Measurements from ENCODE around the gene TRIM41.
"Not testable (repeated sequence)": the region's sequence is repeated elsewhere in the genome, so short reads cannot be mapped to it uniquely, and the experiment has no call there.

Gene TRIM41

DNA sequence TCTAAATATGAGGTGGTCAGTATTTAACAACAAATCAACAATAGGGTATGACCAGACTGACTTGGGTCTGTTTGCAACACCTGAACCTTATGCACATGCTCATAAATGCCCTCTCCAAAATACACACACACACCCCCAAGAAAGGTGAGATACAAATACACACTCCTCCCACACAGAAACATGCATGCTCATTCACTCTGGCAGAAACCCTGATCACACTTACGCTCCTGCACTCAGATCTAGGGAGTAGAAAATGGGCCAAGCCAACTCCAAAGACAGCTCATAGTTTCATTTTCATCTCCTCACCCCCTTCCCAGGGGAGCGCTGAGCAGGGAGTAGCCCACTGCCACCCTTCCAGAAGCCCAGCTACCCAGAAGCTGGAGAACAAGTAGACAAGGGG lies 29.4 kb upstream of the TRIM41 start:
- no peak for DNase-seq

DNA sequence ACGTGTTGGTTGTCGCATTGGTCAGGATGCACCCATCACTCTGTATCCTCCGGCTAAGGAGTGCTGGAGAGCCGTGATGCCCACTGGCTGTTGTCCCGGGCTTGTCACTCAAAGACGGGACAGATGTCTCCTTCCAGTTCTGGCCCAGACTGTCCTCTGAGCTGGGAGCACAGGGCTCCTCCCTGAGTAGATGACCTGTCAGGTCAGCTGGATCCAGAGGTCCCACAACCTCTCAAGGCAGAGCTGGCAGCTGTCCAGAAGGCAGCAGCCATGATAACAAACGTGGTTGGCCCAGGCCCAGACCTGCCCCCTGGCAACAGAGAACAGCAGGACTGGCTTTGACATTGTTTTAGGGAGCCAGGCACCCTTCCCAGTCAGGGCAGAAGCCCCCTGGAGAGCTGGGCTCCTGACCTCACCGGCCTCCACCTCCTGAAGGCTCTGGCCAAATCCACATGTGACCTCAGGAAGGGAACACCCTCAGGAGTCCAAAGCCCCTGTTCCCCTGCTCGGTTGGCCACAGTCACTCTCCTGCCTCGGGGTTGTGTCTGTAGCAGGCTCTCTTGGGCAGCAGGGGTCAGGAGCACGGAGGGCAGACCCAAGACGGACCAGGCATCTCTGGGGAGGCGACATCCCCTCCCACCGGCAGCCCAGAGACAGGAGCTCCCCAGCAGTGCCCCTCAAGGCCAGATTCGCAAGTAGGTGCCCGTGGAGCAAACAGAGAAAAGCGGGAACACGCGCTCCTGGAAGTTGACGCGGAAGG lies 28.4 kb upstream of the TRIM41 start:
- no peak for DNase-seq

- no peak for DNase-seq
Measured at GRCh38 chr5:181195249-181195761, 27.8 kb upstream of the TRIM41 start.

GRCh38 chr5:181197326-181197951 lies 25.6 kb upstream of the TRIM41 start:
- no peak for DNase-seq

- no peak for DNase-seq
Measured at GRCh38 chr5:181198106-181198685, 24.9 kb upstream of the TRIM41 start.

DNA sequence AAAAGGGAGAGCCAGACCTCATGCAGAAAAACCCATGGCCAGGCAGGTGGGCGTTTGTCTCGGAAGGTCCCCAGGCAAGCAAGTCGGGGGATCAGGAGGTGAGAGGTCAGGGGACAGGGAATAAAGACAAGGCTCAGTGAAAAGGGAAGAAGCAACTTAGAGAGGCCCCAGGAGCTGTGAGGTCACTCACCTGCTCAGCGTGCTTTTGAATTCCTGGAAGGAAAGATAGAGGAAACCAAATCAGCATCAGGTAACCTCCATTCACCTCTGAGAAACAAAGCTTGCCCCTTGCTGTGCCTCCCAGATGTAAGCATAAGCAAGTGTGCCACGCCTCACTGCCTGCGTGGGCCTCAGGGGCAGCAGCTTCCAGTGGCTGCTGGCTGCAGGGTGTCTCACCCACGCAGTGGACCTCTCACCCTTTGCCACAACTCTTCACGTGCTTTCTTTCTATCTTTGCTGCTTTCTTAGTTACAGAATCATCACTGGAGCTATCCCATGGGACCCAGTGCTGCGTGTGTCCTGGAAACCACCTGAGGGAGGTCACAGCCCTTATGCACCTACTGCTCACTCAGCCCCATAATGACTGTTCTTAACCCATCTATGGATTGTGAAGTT lies 24.1 kb upstream of the TRIM41 start:
- DNase-seq, result no peak

- DNase-seq, result no peak
Measured at GRCh38 chr5:181199881-181200638, 23.0 kb upstream of the TRIM41 start.

- DNase-seq, result no peak
Measured at GRCh38 chr5:181200816-181201215, 22.3 kb upstream of the TRIM41 start.

DNA sequence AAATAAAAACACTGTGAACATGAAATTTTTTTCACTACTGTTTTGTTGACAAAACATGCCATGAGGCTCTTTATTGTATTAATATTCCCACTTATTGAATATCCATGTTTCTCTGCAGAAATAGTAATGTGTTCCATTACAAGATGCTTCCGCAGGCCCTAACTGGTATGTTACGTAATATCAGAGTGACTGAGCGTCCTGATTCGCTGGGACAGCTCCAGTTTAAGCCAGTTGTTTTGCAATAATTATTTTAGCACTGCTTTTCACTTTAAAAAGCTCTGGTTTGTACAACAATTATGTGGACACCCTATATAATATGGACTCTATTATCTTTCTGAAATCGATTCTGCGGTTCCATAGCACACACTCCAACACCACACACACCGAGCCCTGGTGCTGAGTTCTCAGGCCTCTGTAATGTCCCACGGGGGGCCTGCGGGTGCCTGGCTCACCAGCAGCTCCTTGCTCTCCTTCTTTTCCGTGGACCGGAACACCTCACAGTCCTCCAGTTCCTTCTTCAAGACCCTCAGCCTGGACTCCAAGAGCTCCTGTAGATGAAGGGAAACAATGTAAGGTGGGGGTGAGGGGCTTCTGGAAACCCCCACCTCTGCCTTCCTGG lies 19.9 kb upstream of the TRIM41 start:
- DNase-seq, result no peak

GRCh38 chr5:181203777-181204112 lies 19.3 kb upstream of the TRIM41 start:
- no peak for DNase-seq

GRCh38 chr5:181204113-181204825 lies 18.8 kb upstream of the TRIM41 start:
- no peak for DNase-seq

GRCh38 chr5:181204826-181205760 lies 18.0 kb upstream of the TRIM41 start, which contains the start of gene TRIM7:
Gene TRIM7 (minus strand): TSS chr5:181205196. CDS start chr5:181205110, 86 bp downstream.
- DNase-seq, result peak in 1 of 5 experiments; percentile 41

DNA sequence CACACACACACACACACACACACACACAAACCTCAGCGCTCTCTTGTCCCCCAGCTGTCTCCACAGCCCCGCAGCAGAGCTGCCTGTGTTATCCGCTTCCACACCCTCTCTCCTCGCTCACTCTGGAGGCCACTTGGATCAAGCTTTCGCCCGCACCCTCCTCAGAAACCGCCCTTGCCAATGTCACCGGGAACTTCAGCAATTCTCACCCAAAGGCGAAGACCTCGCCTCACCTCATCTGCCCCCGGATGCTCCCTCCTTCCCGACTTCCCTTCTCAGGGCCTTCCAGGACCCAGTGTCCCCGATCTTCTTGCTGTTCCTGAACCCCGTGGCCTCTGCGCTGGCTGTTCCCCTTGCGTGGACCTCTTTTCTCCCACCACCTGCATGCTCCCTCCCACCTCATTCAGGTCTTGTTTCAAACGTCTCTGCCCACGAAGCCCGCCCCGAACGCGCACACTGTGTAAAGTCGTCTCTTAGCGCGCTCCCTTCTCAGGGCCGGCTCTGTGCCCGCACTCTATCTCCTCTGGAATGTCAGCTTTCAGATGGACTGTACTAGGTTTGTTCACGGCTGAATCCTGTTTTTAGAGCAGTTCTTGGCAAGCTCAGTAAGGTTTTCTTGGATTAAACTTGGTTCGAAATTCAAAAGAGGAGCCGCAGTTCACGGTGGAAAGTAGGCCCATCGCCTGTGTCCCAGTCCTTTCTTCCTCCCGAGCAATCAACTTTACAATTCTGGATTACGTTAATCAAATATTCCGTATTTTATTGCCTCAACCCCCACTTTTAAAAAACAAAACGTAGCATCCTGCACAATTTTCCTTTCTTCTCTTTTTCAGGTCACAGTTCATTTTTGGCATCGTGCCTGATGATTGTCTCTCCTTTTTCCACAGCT lies 17.1 kb upstream of the TRIM41 start:
- peak in 1 of 5 experiments; percentile 31 for DNase-seq

- peak in 4 of 5 experiments; percentile 57 to 80 (median 76) for DNase-seq
Measured at GRCh38 chr5:181207214-181207959, 15.7 kb upstream of the TRIM41 start.

DNA sequence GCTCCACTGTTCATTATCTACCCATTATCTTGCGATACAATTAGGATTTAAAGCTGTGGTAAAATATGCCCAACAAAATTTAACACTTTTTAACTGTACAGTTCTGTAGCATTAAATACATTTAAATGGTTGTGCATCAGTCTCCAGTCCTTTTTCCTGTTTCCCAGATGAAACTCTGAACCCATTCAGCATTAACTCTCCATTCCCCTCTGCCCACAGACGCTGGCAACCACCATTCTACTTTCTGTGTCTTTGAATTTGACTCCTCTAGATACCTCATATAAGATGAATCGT lies 15.2 kb upstream of the TRIM41 start:
- no peak for DNase-seq

GRCh38 chr5:181209006-181209405 lies 14.1 kb upstream of the TRIM41 start:
- DNase-seq, result not testable (repeated sequence)

GRCh38 chr5:181210148-181210547 lies 12.9 kb upstream of the TRIM41 start:
- DNase-seq, result not testable (repeated sequence)

DNA sequence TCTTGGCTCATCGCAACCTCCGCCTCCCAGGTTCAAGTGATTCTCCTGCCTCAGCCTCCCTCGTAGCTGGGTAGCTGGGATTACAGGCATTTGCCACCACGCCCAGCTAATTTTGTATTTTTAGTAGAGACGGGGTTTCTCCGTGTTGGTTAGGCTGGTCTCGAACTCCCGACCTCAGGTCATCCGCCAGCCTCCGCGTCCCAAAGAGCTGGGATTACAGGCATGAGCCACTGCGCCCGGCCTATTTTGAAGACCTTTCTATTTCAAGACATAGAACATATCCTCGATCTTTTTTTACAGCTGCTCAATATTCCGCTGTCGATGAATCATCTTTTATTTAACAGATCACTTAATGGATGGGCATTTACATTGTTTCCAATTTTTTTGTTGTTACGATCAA lies 12.4 kb upstream of the TRIM41 start:
- DNase-seq, result not testable (repeated sequence)

GRCh38 chr5:181211208-181211607 lies 11.9 kb upstream of the TRIM41 start:
- no peak for DNase-seq
